Measurements from ENCODE around the gene ROMO1.

DNA sequence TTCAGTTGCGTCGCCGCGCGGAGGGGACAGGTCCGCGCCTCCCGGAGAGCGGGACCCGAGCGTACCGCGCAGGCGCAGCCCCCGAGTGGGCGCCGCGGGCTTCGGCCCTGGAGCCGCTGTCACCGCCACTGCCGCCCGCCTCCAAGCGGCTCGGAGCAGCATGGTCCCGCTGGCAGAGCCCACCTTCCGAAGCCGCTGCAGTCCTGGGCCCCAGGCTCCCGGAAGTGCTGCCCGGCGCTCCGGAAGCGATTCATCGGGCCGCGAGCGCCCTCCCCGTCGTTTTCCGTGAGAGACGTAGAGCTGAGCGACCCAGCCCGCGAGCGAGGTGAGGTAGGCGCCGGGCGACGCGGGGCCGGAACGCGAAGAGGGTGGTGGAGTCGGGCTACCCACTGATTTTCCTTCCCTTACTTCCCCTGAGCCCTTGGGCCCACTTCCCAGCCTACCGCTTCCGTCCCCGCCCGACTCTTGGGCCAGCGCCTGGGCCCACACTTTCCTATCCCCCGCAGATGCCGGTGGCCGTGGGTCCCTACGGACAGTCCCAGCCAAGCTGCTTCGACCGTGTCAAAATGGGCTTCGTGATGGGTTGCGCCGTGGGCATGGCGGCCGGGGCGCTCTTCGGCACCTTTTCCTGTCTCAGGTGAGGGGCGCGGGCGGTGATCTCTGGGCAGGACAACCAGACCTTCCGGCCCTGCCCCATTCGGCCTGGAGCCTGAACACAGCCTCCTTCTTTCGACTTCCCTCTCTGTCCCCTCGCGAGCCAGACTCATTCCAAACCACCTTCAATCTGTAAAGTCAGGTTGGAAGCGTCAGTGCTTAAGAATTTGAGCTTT, at the start of gene ROMO1, which contains the start of gene NFS1:
- TF ChIP-seq CTCF (IDR thresholded peaks at IDR 0.05; ENCODE audit: low read depth, low read length, poor library complexity, severe bottlenecking) = peak; percentile 33
- TF ChIP-seq EZH2phosphoT487 (IDR thresholded peaks at IDR 0.05; ENCODE audit: borderline replicate concordance, low read length) = no peak
